C4-2B (cell line): ENCODE data around the gene PNRC1.

Experiments
- H3K27ac ChIP-seq: fragments of 450-650 bp; 2 replicates; pipeline ENCODE4 v1.5.1; 2017
- ZFX ChIP-seq: fragments of 450-650 bp; IDR thresholded peaks from 2 replicates; pipeline ENCODE4 v1.6.1; 2017
- TF ChIP-seq, protein P1 (sequence below): fragments of 450-650 bp; conservative IDR thresholded peaks from 2 replicates; pipeline ENCODE4 v1.5.1; 2017; ENCODE audit warnings: mild to moderate bottlenecking

PNRC1 gene

DNA sequence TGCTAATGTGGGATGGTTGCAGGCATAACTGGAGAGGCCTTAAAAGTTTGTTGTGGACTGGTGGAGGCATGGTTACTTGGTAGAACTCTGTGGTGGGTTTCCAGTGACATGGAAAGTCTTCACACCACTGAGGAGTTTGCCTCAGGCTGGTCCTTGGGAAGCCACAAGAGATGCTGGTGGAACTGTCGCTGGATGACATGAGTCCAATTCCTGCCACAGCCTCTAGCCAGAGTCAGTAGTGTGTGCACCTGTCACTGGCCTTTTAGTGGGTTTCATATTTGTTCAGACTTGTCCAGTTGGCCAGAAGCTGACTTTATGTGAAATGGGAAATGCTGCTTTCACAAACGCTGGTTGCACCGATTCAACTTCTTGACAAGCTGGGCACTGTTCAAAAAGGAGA is 51.0 kb downstream of the PNRC1 start:
- TF ChIP-seq, protein P1, sequence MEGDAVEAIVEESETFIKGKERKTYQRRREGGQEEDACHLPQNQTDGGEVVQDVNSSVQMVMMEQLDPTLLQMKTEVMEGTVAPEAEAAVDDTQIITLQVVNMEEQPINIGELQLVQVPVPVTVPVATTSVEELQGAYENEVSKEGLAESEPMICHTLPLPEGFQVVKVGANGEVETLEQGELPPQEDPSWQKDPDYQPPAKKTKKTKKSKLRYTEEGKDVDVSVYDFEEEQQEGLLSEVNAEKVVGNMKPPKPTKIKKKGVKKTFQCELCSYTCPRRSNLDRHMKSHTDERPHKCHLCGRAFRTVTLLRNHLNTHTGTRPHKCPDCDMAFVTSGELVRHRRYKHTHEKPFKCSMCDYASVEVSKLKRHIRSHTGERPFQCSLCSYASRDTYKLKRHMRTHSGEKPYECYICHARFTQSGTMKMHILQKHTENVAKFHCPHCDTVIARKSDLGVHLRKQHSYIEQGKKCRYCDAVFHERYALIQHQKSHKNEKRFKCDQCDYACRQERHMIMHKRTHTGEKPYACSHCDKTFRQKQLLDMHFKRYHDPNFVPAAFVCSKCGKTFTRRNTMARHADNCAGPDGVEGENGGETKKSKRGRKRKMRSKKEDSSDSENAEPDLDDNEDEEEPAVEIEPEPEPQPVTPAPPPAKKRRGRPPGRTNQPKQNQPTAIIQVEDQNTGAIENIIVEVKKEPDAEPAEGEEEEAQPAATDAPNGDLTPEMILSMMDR, result no peak
- TF ChIP-seq ZFX, result no peak
- H3K27ac ChIP-seq, result no peak overlapping the region

DNA sequence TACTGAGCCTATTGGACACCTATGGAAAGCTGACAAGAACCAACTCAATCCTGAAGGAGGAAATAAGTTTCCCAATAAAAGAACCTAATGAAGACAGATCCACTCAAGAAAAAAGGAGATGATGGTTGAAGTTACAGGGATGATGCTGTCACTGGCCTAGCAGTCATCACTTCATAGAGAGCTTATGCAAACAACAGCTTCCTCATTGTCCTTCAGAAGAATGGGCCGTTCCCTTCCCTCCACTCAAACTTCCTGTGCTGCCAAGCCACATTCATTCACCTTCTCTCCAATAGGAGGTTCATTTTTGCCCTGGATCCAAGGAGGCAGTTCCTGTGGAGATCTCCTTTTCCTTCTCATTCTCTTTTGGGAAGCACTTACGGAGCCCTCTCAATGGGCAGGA is 51.5 kb downstream of the PNRC1 start:
- no peak overlapping the region for H3K27ac ChIP-seq
- TF ChIP-seq, protein P1, result no peak
- TF ChIP-seq ZFX, result no peak

DNA sequence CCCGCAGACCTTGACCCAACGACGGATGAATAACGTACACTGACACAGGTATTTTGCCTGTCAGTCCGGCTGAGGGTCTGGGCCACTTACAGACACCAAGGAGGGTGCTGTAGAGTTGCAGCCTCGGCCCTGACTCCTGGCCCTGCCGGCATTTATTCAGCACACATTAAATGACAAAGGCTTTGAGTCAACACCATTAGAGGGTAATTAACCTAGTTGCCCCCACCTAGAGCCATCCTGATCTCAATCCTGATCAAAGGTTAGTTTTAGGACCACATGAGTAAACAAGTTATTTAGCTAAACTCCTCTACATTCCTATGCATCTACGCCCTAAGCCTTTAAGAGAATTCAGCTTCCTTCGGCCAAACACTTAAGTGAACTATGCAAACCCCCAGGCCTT is 53.4 kb downstream of the PNRC1 start:
- TF ChIP-seq ZFX, result no peak
- TF ChIP-seq, protein P1, result no peak
- no peak overlapping the region for H3K27ac ChIP-seq

DNA sequence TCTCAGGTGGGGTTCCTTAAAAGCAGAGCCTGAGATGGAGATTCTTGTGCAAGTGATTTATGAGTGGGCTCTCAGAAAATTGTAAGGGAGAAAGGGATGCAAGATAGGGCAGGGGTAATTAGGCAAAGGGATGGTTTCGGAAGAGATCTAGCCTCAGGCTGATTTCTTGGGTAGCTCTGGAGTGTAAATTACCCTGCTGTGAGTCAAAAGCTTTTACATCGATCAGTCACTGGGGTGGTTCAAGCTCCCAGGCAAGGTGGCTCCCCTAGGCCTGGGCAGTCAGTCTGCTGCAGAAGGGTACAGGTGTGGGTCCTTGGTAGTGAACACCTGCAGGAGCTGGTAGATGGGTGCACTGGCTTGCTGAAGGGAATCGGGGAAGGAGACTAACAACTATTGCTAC is 54.2 kb downstream of the PNRC1 start:
- no peak for TF ChIP-seq ZFX
- TF ChIP-seq, protein P1, result no peak
- H3K27ac ChIP-seq, result no peak overlapping the region
